C4-2B (cell line): Measurements from ENCODE around the gene LRRFIP1.
"Not testable (repeated sequence)": the region's sequence is repeated elsewhere in the genome, so short reads cannot be mapped to it uniquely, and the experiment has no call there.

Source experiments
- H3K27ac ChIP-seq: fragments of 450-650 bp; 2 replicates; pipeline ENCODE4 v1.5.1; 2017
- ZFX ChIP-seq: fragments of 450-650 bp; IDR thresholded peaks from 2 replicates; pipeline ENCODE4 v1.6.1; 2017
- TF ChIP-seq, protein P1 (sequence below): fragments of 450-650 bp; conservative IDR thresholded peaks from 2 replicates; pipeline ENCODE4 v1.5.1; 2017; ENCODE audit warnings: mild to moderate bottlenecking

The LRRFIP1 gene

DNA sequence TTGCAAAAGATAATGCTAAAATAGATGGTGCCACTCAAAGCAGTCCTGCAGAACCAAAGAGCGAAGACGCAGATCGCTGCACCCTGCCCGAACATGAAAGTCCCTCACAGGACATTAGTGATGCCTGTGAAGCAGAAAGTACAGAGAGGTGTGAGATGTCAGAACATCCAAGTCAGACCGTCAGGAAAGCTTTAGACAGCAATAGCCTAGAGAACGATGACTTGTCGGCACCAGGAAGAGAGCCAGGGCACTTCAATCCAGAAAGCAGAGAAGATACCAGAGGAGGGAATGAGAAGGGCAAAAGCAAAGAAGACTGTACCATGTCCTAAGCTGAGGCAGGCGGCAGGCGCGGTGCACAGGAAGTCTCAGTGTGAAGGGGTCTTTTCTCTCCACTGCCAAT lies 136.4 kb downstream of the LRRFIP1 start:
- TF ChIP-seq, protein P1, sequence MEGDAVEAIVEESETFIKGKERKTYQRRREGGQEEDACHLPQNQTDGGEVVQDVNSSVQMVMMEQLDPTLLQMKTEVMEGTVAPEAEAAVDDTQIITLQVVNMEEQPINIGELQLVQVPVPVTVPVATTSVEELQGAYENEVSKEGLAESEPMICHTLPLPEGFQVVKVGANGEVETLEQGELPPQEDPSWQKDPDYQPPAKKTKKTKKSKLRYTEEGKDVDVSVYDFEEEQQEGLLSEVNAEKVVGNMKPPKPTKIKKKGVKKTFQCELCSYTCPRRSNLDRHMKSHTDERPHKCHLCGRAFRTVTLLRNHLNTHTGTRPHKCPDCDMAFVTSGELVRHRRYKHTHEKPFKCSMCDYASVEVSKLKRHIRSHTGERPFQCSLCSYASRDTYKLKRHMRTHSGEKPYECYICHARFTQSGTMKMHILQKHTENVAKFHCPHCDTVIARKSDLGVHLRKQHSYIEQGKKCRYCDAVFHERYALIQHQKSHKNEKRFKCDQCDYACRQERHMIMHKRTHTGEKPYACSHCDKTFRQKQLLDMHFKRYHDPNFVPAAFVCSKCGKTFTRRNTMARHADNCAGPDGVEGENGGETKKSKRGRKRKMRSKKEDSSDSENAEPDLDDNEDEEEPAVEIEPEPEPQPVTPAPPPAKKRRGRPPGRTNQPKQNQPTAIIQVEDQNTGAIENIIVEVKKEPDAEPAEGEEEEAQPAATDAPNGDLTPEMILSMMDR, result no peak
- TF ChIP-seq ZFX, result no peak
- no peak overlapping the region for H3K27ac ChIP-seq

DNA sequence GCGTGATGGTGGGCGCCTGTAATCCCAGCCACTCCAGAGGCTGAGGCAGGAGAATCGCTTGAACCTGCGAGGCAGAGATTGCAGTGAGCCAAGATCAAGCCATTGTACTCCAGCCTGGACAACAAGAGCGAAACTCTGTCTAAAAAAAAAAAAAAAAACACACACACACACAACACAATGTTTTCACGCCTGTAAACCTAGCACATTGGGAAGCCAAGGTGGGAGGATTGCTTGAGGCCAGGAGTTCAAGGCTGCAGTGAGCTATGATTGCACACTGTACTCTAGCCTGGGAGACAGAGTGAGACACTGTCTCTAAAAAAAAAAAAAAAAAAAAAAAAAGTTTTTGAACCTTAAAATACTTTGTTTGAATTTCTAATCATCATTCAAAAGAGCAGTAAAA lies 137.7 kb downstream of the LRRFIP1 start:
- H3K27ac ChIP-seq, result not testable (repeated sequence)

DNA sequence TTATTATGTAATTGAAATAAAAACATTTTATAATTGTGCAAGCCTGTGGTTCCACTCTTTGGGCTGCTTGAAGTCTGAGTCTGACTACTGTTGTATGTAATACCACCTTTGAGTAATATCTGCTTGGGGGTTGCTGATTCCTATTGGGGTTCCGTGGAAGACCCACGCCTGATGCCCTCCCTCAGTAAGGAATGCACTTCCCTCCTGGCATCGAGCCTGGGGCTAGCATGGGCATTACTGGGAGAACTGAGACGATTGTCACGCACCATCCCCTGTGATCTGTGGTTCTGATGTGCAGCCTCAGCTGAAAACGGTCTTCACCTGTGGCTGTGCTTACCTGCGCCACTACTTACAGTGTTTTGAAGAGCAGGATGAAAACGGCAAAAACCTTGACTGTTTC lies 138.5 kb downstream of the LRRFIP1 start:
- TF ChIP-seq, protein P1, result no peak
- TF ChIP-seq ZFX, result no peak
- no peak overlapping the region for H3K27ac ChIP-seq

DNA sequence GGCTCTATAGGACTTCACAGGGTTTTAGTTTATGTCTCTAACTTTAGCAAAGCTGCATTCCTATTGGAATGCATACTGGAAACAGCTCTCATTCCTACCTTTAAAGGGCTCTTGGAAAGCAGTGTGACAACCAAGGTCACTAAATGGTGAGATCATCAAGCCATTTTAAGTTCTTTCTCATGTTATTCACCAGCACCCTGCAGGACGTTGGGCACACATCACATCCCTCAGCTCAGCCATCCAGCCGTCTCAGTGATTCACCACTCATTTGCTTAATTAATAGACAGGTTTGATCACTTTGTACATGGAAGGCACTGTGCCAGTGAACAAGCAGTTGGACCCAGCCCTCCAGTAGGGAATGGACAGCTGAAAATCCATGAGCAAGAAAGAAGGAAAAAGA lies 139.0 kb downstream of the LRRFIP1 start:
- no peak for TF ChIP-seq ZFX
- TF ChIP-seq, protein P1, result no peak

DNA sequence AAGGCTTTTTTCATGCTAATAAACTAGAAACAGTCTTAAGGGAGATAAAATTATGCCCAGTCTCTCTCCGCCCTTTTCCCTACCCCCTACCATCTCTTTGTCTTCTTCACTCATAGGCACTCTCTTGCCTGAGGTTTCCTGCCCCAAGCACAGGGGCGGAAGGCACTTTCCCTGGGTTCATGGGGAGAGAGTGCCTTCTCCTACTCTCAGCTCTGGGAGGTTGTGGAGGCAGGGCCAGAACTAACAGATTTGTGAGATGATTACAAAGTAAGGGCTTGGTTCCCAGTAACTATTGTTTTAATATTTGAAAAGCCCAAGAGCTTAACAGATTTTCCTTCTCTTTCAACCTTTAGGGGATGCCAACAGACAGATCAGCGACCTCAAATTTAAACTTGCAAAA lies 145.1 kb downstream of the LRRFIP1 start:
- TF ChIP-seq, protein P1, result no peak
- no peak for TF ChIP-seq ZFX
- H3K27ac ChIP-seq, result no peak overlapping the region

More for the DNA sequence above, 139.0 kb downstream of the LRRFIP1 start:
- no peak overlapping the region for H3K27ac ChIP-seq

DNA sequence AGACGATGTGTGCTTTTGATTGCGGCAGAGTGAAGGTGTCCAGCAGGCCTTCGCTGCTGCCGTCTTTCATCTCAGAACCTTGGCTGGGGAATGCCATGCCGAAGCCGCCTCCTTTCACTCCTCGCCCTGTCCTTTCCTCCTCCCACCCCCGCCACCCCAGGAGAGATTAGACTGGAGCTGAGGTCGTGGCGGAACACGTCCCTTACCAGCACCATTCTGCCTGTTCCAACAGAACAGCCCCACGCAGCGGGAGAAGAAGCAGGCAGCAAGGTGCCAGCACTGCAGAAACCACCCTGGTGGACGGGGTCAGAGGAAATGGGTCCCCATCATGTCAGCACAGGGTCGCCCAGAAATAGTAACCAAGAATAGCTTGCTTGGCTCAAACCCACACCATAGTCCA lies 146.4 kb downstream of the LRRFIP1 start:
- TF ChIP-seq, protein P1, result no peak
- TF ChIP-seq ZFX, result no peak
- no peak overlapping the region for H3K27ac ChIP-seq

DNA sequence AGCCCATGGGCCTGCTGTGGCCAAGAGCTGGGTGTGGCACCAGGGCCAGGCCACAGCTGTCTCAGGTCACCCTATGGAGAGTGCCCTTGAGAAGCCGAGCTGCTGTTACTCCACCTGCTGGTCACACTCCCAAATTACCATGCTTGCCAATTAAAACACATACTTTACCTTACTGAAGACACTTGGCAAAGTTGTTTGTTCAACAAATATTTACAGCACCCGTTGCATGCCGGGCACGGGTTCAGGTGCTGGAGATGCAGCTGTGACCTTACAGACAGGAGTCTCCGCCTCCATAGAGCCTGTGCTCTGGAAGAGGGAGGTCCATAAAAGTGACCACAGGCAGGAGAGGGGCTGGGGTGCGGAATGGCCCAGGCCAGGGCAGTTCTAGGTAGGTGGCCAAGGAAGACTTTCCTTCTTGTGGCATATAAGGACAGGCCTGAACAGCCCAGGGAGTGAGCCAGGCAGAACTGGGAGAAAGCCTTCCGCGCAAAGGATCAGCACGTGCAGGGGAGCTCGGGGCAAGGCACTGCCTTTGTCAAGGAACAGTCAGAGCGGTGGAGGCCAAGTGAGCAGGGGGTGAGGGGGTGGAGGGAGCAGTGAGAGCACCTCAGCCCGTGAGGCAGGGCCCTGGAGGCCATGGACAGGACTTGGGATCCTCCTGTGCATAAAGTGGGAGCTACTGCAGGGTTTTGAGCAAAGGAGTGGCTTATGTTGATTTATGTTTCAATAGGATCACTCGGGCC lies 147.6 kb downstream of the LRRFIP1 start:
- H3K27ac ChIP-seq, result peak overlapping the region; percentile 29
- TF ChIP-seq ZFX, result no peak
- TF ChIP-seq, protein P1, result peak; percentile 85

DNA sequence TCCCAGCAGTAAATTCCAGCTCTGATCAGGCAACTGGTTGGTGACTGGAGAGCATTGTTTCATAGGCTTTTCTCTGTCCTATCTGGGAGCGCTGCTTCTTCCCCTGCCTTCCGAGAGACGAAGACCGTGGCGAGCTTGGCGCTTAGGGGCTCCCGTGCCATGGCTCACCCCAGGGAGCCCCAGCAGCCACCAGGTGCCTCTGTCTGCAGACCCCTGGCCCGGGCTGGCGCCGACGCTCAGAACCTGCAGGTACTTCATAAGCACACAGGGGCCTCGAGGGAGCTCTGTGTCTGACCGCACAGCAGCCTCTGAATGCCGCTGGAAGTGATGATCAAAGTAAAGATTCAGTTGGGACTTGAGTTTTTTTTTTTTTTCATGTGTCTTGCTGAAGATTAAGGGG lies 152.1 kb downstream of the LRRFIP1 start:
- TF ChIP-seq ZFX, result no peak
- TF ChIP-seq, protein P1, result no peak
- no peak overlapping the region for H3K27ac ChIP-seq
